CD4-positive, alpha-beta T cell treated with Interleukin-6 at 100 ng/mL for 8 hours (primary cell): ENCODE results near the gene MRPL51.
"Not testable (repeated sequence)": the region's sequence is repeated elsewhere in the genome, so short reads cannot be mapped to it uniquely, and the experiment has no call there.

Experiments
- DNase-seq: peaks from one replicate; pipeline ENCODE4 v3.0.0-alpha.2; 2020; ENCODE audit warnings: mixed read lengths, low spot score

Gene MRPL51

DNA sequence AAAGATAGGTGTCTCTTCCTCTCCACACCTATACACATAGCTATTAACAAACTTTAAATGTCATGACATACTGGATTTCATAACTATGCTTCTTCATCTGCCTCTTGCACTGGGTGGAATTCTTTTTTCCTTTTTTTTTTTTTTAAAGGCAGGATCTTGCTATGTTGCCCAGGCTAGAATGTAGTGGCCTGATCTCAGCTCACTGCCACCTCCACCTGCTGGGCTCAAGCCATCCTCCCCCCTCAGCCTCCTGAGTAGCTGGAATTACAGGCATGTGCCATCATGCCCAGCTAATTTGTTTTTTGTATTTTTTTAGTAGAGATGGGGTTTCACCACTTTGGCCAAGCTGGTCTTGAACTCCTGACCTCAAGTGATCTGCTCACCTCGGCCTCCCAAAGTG, 4.8 kb downstream of the MRPL51 start:
- DNase-seq = no peak

DNA sequence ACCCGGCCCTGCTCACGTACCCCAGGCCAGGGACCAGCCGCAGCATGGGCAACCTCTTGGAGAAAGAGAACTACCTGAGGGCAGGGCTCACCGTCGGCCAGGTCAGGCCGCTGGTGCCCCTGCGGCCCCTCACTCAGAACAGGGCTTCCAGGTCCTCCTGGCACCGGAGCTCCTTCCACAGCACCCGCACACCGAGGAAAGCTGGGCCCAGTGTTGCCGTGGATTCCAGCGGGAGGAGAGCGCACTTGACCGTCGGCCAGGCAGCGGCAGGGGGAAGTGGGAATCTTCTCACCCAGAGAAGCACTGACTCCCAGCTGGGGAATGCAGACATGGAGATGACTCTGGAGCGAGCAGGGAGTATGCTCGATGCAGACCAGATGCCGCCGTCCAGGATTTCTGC, 14.6 kb downstream of the MRPL51 start:
- DNase-seq = no peak

DNA sequence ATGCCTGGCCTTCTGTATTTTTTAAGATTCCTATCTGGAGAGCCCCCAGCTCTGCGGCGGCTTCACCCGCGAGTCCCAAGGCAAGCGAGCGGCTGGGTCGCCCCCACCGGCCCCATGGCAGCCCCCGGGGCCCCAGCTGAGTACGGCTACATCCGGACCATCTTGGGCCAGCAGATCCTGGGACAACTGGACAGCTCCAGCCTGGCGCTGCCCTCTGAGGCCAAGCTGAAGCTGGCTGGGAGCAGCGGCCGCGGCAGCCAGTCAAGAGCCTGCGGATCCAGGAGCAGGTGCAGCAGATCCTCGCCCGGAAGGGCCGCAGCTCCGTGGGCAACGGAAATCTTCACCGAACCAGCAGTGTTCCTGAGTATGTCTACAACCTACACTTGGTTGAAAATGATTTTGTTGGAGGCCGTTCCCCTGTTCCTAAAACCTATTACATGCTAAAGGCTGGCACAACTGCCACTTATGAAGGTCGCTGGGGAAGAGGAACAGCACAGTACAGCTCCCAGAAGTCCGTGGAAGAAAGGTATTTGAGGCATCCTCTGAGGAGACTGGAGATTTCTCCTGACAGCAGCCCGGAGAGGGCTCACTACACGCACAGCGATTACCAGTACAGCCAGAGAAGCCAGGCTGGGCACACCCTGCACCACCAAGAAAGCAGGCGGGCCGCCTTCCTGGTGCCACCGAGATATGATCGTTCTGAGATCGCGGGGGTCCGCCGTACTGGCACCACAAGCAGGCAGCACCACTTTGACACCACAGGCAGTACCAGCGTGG, 15.3 kb downstream of the MRPL51 start:
- not testable (repeated sequence) for DNase-seq

DNA sequence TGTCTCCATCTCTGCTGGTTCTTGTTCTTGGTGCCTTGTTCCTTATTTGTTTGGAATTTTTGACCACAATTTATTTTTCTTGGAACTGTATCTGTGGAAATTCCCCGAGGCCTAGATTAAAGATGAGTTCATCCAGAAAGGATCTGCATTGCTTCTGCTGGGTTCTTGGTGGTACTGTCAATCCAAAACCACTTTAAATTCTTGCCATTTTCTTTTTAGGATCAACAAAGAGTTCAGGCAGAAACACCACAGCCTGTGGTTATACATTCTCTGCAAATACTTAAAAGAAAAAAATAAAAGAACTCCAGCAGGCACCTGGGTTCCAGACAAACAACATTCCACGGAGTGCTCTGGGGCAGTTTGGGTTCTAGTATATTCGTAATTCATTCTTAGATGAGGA, 16.6 kb downstream of the MRPL51 start:
- DNase-seq = no peak

DNA sequence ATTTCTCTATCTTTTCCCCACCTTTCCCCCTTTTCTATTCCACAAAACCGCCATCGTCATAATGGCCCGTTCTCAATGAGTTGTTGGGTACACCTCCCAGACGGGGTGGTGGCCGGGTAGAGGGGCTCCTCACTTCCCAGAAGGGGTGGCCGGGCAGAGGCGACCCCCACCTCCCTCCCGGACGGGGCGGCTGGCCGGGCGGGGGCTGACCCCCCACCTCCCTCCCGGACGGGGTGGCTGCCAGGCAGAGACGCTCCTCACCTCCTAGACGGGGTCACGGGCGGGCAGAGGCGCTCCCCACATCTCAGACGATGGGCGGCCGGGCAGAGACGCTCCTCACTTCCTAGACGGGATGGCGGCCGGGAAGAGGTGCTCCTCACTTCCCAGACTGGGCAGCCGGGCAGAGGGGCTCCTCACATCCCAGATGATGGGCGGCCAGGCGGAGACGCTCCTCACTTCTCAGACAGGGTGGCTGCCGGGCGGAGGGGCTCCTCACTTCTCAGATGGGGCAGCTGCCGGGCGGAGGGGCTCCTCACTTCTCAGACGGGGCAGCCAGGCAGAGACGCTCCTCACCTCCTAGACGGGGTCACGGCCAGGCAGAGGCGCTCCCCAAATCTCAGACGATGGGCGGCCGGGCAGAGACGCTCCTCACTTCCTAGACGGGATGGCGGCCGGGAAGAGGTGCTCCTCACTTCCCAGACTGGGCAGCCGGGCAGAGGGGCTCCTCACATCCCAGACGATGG, 17.7 kb downstream of the MRPL51 start:
- not testable (repeated sequence) for DNase-seq

DNA sequence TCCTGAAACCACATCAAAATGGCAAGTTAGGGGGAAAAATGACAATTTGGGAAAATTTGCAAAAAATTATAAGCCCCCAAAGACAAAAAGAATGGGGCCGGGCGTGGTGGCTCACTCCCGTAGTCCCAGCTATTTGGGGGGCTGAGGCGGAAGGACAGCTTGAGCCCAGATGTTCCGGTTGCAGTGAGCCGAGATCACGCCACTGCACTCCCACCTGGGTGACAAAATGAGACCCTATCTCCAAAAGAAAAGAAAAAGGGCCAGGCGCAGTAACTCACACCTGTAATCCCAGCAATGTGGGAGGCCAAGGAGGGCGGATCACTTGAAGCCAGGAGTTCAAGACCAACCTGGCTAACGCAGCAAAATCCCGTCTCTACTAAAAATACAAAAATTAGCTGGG, 20.6 kb downstream of the MRPL51 start:
- no peak for DNase-seq

DNA sequence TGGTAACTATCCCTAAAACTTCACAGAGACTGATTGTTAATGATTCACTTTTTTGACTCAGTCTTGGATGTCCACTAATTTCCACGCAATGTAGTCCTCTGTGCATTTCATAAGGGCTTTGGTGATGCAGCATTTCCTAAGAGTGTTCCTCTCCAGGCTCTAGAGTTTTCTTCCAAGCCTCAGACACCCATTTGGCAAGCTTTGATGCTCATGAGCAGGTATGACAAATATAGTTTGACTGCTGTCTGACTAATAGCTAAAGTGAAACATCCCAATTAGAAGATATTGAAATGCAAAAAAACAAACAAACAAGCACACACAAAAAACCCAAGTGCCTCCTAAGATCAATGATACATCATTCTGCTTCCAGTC, 21.1 kb downstream of the MRPL51 start:
- no peak for DNase-seq

DNA sequence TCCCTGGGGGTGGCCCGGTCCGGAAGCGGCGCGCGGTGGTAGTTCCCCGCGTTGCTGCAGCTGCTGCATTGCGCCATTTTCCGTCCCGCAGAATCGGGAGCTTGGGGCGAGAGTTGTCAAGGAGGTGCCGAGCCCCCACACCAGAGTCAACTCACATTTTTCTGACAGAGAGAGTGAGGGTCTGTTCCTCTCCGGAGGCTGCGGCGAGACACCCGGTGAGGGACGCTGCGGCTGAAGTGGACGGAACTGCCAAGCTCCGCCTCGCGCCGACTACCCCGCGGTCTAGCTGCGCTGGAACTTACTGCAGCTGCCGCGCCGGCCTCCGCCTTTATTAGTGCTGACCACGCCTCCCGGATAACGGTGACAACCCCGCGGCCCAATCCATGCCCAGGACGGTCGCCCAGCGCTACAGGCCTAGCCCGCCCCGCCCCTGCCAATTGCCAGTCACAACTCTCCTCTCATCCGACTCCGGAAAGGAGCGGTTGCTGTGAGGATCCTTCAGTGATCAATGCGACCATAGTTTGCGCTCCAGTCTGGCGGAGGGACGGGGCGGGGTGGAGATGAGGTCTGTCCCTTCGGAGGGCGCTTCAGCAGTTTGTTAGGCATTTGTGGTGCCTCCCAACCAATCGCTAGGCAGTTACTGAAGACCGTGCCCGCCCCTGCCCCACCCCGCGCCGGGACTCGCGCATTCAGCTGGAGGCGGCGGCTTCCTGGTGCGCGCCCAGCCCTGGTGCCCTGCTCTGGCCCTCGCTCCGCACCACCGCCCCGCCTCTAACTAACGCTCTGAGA, 22.5 kb downstream of the MRPL51 start, which contains the start of gene VAMP1:
VAMP1 (minus strand) TSS at position 303 of the 789 bp plus-strand sequence; CDS start at position 157, 146 bp downstream.
- peak; percentile 98 for DNase-seq

DNA sequence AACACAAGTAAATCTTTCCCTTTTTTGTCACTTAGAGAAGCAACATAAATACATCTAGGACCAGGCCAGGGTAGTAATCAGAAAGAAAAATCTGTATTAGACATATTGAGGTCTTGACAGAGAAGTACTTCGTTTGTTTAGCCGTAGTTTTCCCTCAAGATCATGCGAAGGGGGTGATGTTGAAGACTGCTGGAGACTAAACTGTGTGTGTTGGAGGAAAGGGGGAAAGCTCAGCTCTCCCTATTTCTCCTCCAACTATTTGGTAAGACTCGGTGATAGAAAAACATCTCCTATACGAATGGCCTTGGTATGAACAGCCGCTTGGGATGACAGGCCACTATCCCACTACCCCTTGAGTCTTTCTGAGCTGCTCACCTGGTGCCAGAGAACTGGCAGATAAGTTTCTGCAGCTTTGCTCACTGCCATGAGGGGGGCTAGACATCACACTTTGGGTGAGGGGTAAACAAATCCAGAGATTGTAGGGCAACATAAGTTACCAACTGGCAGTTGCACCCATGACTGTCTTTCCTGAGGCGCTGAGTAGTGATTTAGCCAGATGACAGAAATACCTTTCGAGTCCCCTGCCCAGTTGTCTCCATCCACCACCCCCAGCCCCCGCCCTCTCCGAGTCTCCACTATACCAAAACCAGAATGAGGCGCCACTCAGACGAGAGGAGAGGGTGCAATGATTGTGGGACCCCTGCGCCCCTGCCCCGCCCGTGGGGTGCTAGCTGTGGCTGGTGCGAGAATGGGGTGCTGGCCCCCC, 23.3 kb downstream of the MRPL51 start:
- DNase-seq = no peak

DNA sequence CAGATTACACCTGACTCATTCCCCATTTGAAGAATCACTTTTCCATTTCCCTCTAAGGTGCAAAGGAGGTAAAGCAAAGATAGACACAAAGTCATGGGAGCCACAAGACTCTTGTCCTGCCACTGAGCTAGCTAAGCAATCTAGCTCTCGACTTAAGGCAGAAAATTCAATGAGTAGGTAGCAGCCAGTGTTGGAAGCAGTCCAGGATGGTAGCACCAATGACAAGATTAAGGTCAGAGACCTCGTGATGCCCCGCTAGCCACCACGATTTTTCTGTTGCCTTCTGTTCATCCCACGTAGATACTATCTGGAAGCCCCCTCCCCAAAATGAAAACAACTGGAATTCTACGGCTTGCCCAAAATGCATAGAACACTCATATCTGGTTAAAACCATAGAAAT, 24.0 kb downstream of the MRPL51 start:
- no peak for DNase-seq

DNA sequence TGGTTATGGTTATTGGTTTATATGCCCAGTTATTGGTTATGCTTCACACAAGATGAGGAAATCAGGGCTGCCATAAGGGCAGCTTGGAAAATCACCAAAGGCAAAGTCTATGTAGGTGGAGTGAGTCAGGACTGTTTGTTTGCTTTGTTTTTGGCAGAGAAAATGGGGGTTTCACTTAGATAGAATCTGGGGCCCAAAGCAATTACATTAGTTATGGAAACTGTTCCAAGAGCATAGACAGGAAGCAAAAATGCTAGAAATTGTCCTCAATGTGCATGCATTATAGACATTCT, 24.8 kb downstream of the MRPL51 start:
- no peak for DNase-seq

DNA sequence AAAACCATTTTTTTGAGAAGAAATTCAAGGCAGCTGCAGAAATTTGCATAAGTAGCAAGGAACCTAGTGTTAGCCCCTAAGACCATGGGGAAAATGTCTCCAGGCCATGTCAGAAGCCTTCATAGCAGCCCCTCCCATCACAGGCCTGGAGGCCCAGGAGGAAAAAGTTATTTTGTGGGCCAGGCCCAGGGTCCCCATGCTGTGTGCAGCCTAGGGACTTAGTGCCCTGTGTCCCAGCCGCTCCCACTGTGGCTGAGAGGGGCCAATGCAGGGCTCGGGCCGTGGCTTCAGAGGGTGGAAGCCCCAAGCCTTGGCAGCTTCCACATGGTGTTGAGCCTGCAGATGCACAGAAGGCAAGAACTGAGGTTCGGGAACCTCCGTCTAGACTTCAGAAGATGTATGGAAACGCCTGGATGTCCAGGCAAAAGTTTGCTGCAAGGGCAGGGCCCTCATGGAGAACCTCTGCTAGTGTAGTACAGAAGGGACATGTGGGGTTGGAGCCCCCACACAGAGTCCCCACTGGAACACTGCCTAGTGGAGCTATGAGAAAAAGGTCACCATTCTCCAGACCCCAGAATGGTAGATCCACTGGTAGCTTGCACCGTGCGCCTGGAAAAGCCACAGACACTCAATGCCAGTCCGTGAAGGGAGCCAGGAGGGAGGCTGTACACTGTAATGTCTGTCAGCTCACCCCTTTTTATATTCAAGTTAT, 25.3 kb downstream of the MRPL51 start:
- DNase-seq = not testable (repeated sequence)

DNA sequence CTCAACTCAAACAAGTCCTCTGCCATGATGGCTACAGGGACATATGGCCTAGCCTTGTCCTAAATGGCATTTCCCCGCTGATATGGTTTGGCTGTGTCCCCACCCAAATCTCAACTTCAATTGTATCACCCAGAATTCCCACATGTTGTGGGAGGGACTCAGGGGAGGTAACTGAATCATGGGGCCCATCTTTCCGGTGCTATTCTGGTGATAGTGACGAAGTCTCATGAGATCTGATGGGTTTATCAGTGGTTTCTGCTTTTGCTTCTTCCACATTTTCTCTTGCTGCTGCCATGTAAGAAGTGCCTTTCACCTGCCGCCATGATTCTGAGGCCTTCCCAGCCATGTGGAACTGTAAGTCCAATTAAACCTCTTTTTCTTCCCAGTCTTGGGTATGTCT, 26.3 kb downstream of the MRPL51 start:
- not testable (repeated sequence) for DNase-seq

DNA sequence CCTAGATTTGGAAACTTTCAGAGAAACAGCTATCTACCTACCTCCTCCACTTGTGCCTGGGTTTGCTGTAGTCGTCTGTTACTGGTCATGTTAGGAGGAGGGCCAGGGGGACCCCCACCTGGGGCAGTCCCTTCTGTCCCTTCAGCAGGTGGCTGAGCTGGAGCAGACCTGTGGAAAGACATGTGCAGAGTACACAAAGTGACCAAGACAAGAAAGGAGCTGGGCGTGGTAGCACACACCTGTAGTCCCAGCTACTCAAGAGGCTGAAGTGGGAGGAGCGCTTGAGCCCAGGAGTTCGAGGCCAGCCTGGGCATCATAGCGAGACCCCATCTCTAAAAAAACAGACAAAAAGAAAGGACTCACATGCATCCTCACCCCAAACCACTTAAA, 26.9 kb downstream of the MRPL51 start:
- no peak for DNase-seq

DNA sequence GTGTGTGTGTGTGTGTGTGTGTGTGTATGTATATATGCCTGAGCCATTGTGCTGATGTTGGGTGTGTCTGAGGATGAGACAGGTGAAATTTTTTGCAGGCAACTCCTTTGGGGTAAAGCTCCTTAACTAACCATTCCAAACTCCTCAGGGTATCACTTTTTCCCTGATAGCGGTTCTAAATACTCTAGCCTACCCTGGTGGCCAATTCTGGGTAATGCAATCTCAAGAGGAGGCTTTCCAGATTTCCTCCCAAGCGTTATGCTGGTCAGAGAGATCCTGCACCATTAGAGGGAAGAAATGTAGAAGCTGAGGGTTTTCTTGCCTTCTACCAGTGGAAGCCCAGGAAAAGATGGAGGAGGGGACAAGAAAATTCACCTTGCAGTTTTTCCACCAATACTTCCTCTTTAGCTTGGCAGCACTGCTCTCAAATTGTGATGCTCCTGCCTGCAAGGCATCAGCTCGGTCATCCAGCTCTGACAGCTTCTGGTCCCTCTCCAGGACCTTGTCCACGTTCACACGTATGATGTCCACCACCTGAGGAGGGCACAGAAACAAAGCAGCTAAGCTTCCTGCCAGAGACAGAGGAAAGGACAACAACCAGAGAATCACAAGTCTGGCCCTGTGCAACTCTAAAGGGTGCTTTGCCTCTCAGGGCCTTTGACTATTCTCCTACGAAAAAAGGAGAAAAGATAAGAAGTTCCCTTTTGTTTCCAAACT, 27.4 kb downstream of the MRPL51 start:
- peak; percentile 57 for DNase-seq

DNA sequence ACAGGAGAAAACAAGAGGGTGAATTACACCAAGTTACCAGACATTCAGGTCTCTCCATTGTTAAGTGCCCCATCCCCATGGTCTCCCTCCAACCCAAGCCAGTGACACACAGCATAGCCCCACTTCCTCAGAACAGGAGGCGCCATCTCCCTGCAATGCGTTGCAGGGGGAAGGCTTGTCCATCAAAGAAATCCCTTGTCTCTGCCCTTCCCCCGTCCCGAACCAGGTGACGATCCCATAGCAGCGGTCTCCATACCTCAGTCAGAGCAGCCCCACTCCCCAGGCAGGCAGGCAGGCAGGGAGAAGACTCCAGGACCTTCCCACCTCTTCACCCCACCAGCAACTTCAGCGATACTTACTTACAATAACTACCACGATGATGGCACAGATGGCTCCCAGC, 28.5 kb downstream of the MRPL51 start:
- no peak for DNase-seq

DNA sequence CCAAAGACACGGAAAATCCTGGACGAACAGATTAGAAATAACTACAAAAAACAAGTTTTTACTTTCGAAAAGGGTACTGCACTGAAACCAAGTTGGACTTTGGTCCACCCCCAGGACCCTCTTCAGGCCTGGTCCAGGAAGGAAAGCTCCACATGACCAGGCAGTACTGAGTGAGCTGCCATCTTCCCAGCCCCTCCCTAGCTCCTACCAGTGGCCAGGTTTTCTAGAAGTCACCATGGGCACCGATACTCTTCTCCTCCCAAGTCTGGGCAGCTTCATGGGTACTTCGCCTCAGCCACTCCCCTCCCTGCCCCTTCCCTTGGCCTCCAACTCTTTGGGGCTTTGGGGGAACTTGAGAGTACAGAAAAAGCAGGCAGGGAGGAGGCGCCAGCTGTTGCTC, 29.2 kb downstream of the MRPL51 start:
- no peak for DNase-seq

DNA sequence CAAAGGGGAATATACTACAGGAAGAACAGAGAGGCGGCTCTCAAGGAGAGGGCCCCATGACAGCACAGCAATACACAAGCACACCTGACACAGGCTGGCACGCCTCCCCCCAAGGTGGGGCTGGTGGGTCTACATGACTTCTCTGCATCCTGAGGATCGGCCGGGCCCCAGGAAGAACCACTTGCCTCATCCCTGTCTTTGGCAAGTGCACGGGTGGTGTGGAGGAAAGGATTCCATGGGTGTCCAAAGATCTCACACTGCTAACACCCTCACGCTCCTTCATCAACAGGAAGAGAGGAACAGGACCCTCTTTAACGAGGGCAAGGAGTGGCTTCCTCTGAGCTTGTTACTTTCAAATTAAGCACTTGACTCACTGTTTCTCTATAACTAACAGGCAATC, 29.8 kb downstream of the MRPL51 start:
- peak; percentile 54 for DNase-seq

DNA sequence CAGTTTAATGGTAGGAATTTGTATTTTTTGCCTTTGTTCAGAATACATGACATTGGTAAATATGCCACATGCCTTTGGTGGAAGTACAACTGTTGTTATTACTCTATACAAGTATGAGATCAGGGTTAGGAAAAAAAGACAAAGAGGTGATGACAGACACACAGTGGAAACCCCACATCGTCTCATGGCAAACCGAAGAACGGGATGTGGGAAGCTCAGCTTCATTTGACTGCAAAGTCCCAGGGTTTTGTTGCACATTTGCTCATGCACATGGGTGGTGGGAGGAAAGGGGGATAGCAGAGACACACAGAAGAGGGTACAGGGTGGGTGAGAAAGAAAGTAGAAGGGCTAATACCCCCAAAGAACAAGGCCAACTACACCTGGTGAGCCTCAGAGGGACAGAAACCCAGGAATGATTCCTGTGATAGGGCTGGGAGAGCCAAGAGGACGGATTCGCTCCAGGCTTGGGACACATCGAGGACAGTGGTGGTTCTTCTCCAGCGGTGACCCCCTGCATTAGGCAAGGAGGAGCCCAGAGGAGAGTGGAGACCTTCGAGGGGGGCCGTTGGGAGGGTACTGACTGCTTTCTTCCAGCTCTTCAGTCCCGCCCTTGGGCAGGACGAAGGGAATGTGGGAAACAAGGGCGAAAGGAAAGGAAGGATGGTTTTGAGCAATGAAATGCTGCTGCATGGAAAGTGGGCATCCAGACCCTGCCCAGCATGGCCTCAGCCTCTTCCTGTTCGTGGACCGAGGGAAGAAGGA, 30.6 kb downstream of the MRPL51 start:
- DNase-seq = no peak
